ENCODE results near the gene IFT74. TPM values are rescaled to one million over a fixed set of nuclear protein-coding genes. Genes with fewer than 3 reads are reported as not detected.

IFT74 gene
- 1 to 10 TPM; 5.9 to 6.7 TPM for total RNA-seq

GRCh38 chr9:26955921-26956859 is at the start of gene IFT74:
Gene IFT74, plus strand, starts transcription at chr9:26956412. Its CDS starts 5,556 bp downstream, at chr9:26961968.

DNA sequence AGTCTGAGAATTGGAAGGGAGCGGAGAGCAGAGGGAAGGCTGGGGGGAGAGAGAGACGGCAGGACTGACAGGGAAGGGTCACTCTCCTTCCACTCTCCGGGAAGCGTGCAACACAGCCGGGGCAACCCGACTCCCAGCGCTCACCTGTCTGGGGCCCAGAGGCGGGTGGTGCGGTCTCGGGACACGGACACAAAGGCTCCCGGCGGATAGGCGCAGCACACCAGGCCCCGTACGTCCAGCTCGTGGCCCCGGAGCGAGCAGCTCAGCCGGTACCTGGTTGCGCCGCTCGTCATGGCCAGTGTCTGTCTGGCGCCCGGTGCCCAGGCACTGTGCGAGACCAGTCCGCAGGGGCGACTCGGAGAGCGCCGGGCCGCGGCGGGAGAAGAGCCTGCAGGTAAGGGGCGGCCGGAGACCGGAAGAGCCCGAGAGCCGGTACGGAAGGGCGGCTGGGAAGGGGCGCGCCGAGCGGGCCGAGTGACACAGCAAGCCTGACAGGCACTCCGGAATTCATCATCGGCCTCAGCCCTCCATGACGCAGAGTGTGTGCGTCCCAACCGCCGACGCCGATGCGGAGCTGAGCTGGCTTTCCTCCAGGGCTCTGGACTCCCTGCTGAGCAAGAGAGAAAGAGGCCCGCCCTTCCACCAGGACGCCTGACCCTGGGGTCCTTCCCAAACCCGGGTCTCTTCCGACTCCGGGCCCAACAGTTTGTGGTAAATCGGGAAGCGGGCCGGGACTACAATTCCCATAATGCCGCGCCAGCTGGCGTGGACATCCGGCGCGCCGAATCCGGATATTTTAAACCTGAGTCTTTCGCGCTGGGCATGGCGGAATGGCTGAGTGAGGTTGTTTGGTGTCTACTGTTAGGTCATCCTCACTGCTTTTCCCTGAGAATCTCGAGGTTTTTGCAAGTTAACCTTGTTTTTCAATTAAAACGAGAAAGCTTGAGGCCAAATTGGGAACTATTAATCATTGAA is 9.2 kb upstream of the IFT74 start, which contains the start of gene PLAA:
Gene PLAA, minus strand, starts transcription at position 490 of the 975 bp plus-strand sequence. Its CDS starts 197 bp downstream, at position 293.

GRCh38 chr9:27005491-27005890 is 49.3 kb downstream of the IFT74 start, which contains the start of gene LRRC19:
Gene LRRC19, minus strand, starts transcription at chr9:27005672. Its CDS starts 5,978 bp downstream, at chr9:26999694.

DNA sequence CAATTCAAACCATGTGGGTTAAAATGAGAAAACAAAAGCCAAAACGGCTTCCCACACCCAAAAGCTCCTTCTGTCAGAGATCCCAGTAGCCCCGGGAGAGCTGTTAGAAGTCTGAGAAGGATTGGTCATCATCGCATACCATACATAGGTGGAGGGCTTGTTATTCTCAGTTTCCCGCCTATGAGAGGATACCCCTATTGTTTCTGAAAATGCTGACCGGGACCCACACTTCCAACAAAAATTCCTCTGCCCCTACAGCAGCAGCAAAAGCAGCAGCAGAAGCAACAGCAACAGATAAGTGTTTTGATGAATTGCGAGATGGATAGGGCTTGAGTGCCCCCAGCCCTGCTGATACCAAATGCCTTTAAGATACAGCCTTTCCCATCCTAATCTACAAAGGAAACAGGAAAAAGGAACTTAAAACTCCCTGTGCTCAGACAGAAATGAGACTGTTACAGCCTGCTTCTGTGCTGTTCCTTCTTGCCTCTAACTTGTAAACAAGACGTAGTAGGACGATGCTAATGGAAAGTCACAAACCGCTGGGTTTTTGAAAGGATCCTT is 152.8 kb downstream of the IFT74 start, which contains the start of gene TEK:
Gene TEK, plus strand, starts transcription at position 245 of the 561 bp plus-strand sequence. CDS start 366 bp downstream, outside the sequence.

Other genes with a start within 250 kb of the IFT74 start
- gene CAAP1, start 63.6 kb upstream of the IFT74 start, total RNA-seq, result 10 to 100 TPM; 18.1 to 19.1 TPM
- gene PLAA, start 9.2 kb upstream of the IFT74 start, total RNA-seq, result 10 to 100 TPM; 28.9 to 30.6 TPM
- gene LRRC19, start 49.3 kb downstream of the IFT74 start, total RNA-seq, result not detected
- gene TEK, start 152.8 kb downstream of the IFT74 start, total RNA-seq, result not detected

Data from activated naive CD4-positive, alpha-beta T cell treated with anti-CD3 and anti-CD28 coated beads, Interleukin-2, amount 10 ng/mL, durations not matched to agents 5 hours and 36 hours (primary cell).